HG03025 (cell line): ENCODE data around the gene LUC7L.

Experiments used
- ATAC-seq: cut with Tn5 transposase; IDR thresholded peaks from one replicate; pipeline ENCODE4 v1.9.1; 2021; ENCODE audit warnings: mild to moderate bottlenecking, moderate library complexity; ENCODE audit not compliant: unreplicated experiment, low FRiP score

LUC7L gene

GRCh38 chr16:149024-149660, 80.1 kb downstream of the LUC7L start:
- ATAC-seq = no peak

- no peak for ATAC-seq
Observed at GRCh38 chr16:146646-147045, 82.6 kb downstream of the LUC7L start.

- ATAC-seq = no peak
Observed at GRCh38 chr16:144797-145252, 84.4 kb downstream of the LUC7L start.

GRCh38 chr16:143456-143855, 85.8 kb downstream of the LUC7L start:
- ATAC-seq = no peak

GRCh38 chr16:143047-143446, 86.2 kb downstream of the LUC7L start:
- no peak for ATAC-seq

GRCh38 chr16:142405-142967, 86.8 kb downstream of the LUC7L start:
- ATAC-seq = no peak

GRCh38 chr16:140175-140857, 88.9 kb downstream of the LUC7L start:
- ATAC-seq = no peak
